ENCODE measurements around the gene MAF.

The MAF gene

GRCh38 chr16:79609861-79610260 lies 9.3 kb upstream of the MAF start:
- Histone ChIP-seq H3K36me3 (replicated peaks; ENCODE audit: insufficient read depth, low read length) (no peaks in the 10 kb centered on the region), H3K9ac (ENCODE audit: low read length) (no peak overlapping the region), H3K4me3 (ENCODE audit: low read length) (no peak overlapping the region), H3K79me2 (ENCODE audit: low read length) (no peaks in the 10 kb centered on the region), H3K4me2 (ENCODE audit: low read depth, low read length) (no peak overlapping the region), H3K9me3 (replicated peaks; ENCODE audit: insufficient read depth, low read length) (no peaks in the 10 kb centered on the region), H3K27ac (ENCODE audit: low read length) (no peak overlapping the region), H3K27me3 (replicated peaks; ENCODE audit: insufficient read depth, low read length) (no peaks in the 10 kb centered on the region), H3K4me1 (ENCODE audit: low read length) (0 out of 2 replicates have a peak, but pooled peaks cover 3% of the 10 kb centered on the region), H3K9me2 (replicated peaks; ENCODE audit: insufficient read depth, low read length) (no peaks in the 10 kb centered on the region), H2AFZ (ENCODE audit: low read length) (no peak overlapping the region), H3F3A (ENCODE audit: insufficient read depth, low read length) (peaks cover 6% of the 10 kb centered on the region; the same call in 1 of the 2 replicates), H4K20me1 (ENCODE audit: insufficient read depth, low read length) (no peaks in the 10 kb centered on the region)
- no peak for TF ChIP-seq EZH2 (optimal IDR thresholded peaks at IDR 0.05; ENCODE audit: low read depth, low read length)
- TF ChIP-seq EZH2phosphoT487 (IDR thresholded peaks at IDR 0.05; ENCODE audit: low read length) = no peak
- no peak for TF ChIP-seq CTCF (IDR thresholded peaks at IDR 0.05; ENCODE audit: low read length)
- DNase-seq = no peak

- H3K9me3 ChIP-seq (replicated peaks; ENCODE audit: insufficient read depth, low read length) = no peaks in the 10 kb centered on the region
- no peak overlapping the region for H3K9ac ChIP-seq (ENCODE audit: low read length)
- peaks cover 7% of the 10 kb centered on the region; the same call in 1 of the 2 replicates for H3F3A ChIP-seq (ENCODE audit: insufficient read depth, low read length)
- no peaks in the 10 kb centered on the region for H3K36me3 ChIP-seq (replicated peaks; ENCODE audit: insufficient read depth, low read length)
- 0 out of 2 replicates have a peak, but pooled peaks cover 3% of the 10 kb centered on the region for H3K4me1 ChIP-seq (ENCODE audit: low read length)
- TF ChIP-seq EZH2phosphoT487 (IDR thresholded peaks at IDR 0.05; ENCODE audit: low read length) (no peak), EZH2 (optimal IDR thresholded peaks at IDR 0.05; ENCODE audit: low read depth, low read length) (no peak), CTCF (IDR thresholded peaks at IDR 0.05; ENCODE audit: low read length) (no peak)
- H3K79me2 ChIP-seq (ENCODE audit: low read length) = 0 out of 2 replicates have a peak, but pooled peaks cover 4% of the 10 kb centered on the region
- H3K9me2 ChIP-seq (replicated peaks; ENCODE audit: insufficient read depth, low read length) = no peaks in the 10 kb centered on the region
- H3K27me3 ChIP-seq (replicated peaks; ENCODE audit: insufficient read depth, low read length) = no peaks in the 10 kb centered on the region
- no peak overlapping the region for H3K4me3 ChIP-seq (ENCODE audit: low read length)
- no peak for DNase-seq
- H2AFZ ChIP-seq (ENCODE audit: low read length) = no peak overlapping the region
- no peak overlapping the region for H3K4me2 ChIP-seq (ENCODE audit: low read depth, low read length)
- H4K20me1 ChIP-seq (ENCODE audit: insufficient read depth, low read length) = no peaks in the 10 kb centered on the region
- H3K27ac ChIP-seq (ENCODE audit: low read length) = no peak overlapping the region
Observed at GRCh38 chr16:79608976-79609375, 8.4 kb upstream of the MAF start.

- H3K4me1 ChIP-seq (ENCODE audit: low read length) = 0 out of 2 replicates have a peak, but pooled peaks cover 3% of the 10 kb centered on the region
- H4K20me1 ChIP-seq (ENCODE audit: insufficient read depth, low read length) = no peaks in the 10 kb centered on the region
- no peak for TF ChIP-seq EZH2phosphoT487 (IDR thresholded peaks at IDR 0.05; ENCODE audit: low read length)
- no peak for TF ChIP-seq CTCF (IDR thresholded peaks at IDR 0.05; ENCODE audit: low read length)
- no peak for TF ChIP-seq EZH2 (optimal IDR thresholded peaks at IDR 0.05; ENCODE audit: low read depth, low read length)
- no peaks in the 10 kb centered on the region for H3K27me3 ChIP-seq (replicated peaks; ENCODE audit: insufficient read depth, low read length)
- H3K4me3 ChIP-seq (ENCODE audit: low read length) = no peak overlapping the region
- no peak overlapping the region for H3K4me2 ChIP-seq (ENCODE audit: low read depth, low read length)
- H3K9ac ChIP-seq (ENCODE audit: low read length) = no peak overlapping the region
- H3K9me2 ChIP-seq (replicated peaks; ENCODE audit: insufficient read depth, low read length) = no peaks in the 10 kb centered on the region
- no peak overlapping the region for H3K27ac ChIP-seq (ENCODE audit: low read length)
- DNase-seq = no peak
- peaks cover 9% of the 10 kb centered on the region; the same call in 1 of the 2 replicates for H3K79me2 ChIP-seq (ENCODE audit: low read length)
- H3F3A ChIP-seq (ENCODE audit: insufficient read depth, low read length) = peaks cover 16% of the 10 kb centered on the region
- H3K36me3 ChIP-seq (replicated peaks; ENCODE audit: insufficient read depth, low read length) = no peaks in the 10 kb centered on the region
- H2AFZ ChIP-seq (ENCODE audit: low read length) = no peak overlapping the region
- H3K9me3 ChIP-seq (replicated peaks; ENCODE audit: insufficient read depth, low read length) = no peaks in the 10 kb centered on the region
Observed at GRCh38 chr16:79607587-79607986, 7.0 kb upstream of the MAF start.
